Activated T-helper 1 cell treated with anti-CD3 and anti-CD28 coated beads, Interleukin-12 subunit alpha, Interleukin-12 subunit beta, Interleukin-2, Interleukin-4 antibody, amounts not matched to agents 30 ng/mL and 10 ng/mL and 1 ng/mL, durations not matched to agents 14 hours and 24 hours and 36 hours (primary cell): Measurements from ENCODE around the gene PTMS. TPM values are rescaled to one million over a fixed set of nuclear protein-coding genes. Genes with fewer than 3 reads are reported as not detected.

ENCODE experiments used
- DNase-seq: peaks from one replicate; pipeline ENCODE4 v3.0.0; 2021; ENCODE audit warnings: low spot score
- H3K27ac Mint-ChIP-seq: one replicate; pipeline ENCODE4 v1.8.0; 2021; ENCODE audit warnings: mild to moderate bottlenecking, mixed read lengths
- H3K27me3 Mint-ChIP-seq: one replicate; pipeline ENCODE4 v1.8.0; 2022; ENCODE audit warnings: mild to moderate bottlenecking, moderate library complexity, mixed read lengths; ENCODE audit not compliant: insufficient read depth
- H3K36me3 Mint-ChIP-seq: one replicate; pipeline ENCODE4 v1.8.0; 2021; ENCODE audit warnings: low read depth, mixed read lengths
- H3K4me1 Mint-ChIP-seq: one replicate; pipeline ENCODE4 v1.8.0; 2021; ENCODE audit warnings: low read depth, mixed read lengths
- H3K4me3 Mint-ChIP-seq: one replicate; pipeline ENCODE4 v1.8.0; 2021; ENCODE audit warnings: mild to moderate bottlenecking, moderate library complexity, mixed read lengths
- H3K9me3 Mint-ChIP-seq: one replicate; pipeline ENCODE4 v1.8.0; 2021; ENCODE audit warnings: mixed read lengths
- intact Hi-C: fragments of 100-400 bp; cut with micrococcal nuclease; formaldehyde crosslinking; loops from one replicate; pipeline ENCODE4 v1.15.1; 2024
- total RNA-seq: library from RNA; stranded (reverse); gene quantifications from 2 replicates; pipeline ENCODE4 v1.2.3, GENCODE V29; 2022

The PTMS gene
- total RNA-seq, 1 donor from 2014 or later: 262 TPM

DNA sequence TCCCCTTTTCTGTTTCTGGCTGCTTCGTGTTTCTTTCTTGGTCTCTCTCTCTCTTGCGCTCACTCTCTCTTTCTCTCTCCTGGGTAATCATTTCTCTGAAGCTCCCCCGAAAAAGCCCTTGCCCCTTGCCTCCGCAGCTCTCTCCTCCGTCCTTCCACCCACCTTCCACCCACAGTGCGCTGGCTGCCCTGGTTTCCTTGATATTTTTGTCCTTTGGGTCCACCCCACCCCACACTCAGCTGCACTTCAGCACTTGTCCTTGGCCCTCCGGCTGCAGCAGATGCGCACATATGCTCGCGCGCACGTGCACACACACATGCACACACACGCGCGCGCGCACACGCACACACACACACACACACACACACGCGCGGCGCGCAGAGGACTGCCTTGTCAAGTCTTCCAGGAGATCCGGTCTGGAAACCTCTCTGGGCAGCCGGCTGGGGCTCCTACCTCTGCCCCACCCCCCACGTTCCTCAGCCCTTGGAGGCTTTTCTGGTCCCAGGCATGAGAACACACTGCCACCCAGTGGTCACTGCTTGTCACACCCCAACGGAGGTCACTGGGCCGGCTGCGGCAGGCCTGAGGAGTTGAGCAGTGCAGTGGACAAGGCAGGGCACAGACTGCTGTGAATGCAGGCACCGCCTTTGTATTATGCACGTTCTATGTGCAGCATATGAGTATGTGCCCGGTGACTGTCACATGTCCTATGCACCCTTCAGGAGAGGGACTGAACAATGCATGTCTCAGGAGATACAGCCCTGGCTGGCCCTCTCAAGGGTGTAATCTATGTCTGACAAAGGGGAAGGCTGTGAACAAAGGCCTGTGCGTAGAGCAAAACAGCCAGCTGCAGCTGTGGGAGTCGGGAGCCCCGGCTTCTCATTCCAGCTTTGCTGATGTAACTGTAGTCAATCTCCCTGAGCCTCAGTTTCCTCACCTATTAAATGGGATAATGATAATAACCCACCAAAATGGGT, 12.7 kb downstream of the PTMS start:
- H3K27me3 Mint-ChIP-seq: no peaks in the 10 kb centered on the region
- peaks cover 89% of the 10 kb centered on the region for H3K4me1 Mint-ChIP-seq
- H3K4me3 Mint-ChIP-seq: peak overlapping the region; percentile 80
- DNase-seq: peak; percentile 84
- H3K36me3 Mint-ChIP-seq: peaks cover 40% of the 10 kb centered on the region
- no peaks in the 10 kb centered on the region for H3K9me3 Mint-ChIP-seq
- H3K27ac Mint-ChIP-seq: peak overlapping the region; percentile 91
- intact Hi-C loops: no loop called here

GRCh38 chr12:6779708-6780432, 13.7 kb downstream of the PTMS start:
- H3K36me3 Mint-ChIP-seq: peaks cover 33% of the 10 kb centered on the region
- peaks cover 89% of the 10 kb centered on the region for H3K4me1 Mint-ChIP-seq
- peak overlapping the region; percentile 57 for H3K4me3 Mint-ChIP-seq
- intact Hi-C loops: loop anchor here (1.0 to 2.0 kb wide), 5 partner anchors 8 to 45 kb away; partner anchors contain the start of genes CD4, LAG3, MLF2 and PTMS
- no peaks in the 10 kb centered on the region for H3K27me3 Mint-ChIP-seq
- DNase-seq: no peak
- no peaks in the 10 kb centered on the region for H3K9me3 Mint-ChIP-seq
- H3K27ac Mint-ChIP-seq: peak overlapping the region; percentile 91

- intact Hi-C loops: loop anchor here (1.0 to 2.0 kb wide), 5 partner anchors 8 to 45 kb away; partner anchors contain the start of genes CD4, LAG3, MLF2 and PTMS
- H3K27me3 Mint-ChIP-seq: no peaks in the 10 kb centered on the region
- H3K4me3 Mint-ChIP-seq: peak overlapping the region; percentile 39
- peaks cover 26% of the 10 kb centered on the region for H3K36me3 Mint-ChIP-seq
- no peak for DNase-seq
- peaks cover 89% of the 10 kb centered on the region for H3K4me1 Mint-ChIP-seq
- no peaks in the 10 kb centered on the region for H3K9me3 Mint-ChIP-seq
- peak overlapping the region; percentile 91 for H3K27ac Mint-ChIP-seq
These were observed 14.4 kb downstream of the PTMS start for GRCh38 chr12:6780573-6780972.

- intact Hi-C loops: no loop called here
- H3K4me3 Mint-ChIP-seq: no peak overlapping the region
These were observed 16.0 kb downstream of the PTMS start for GRCh38 chr12:6782119-6782518.

GRCh38 chr12:6782850-6783566, 16.8 kb downstream of the PTMS start:
- peaks cover 9% of the 10 kb centered on the region for H3K36me3 Mint-ChIP-seq
- H3K9me3 Mint-ChIP-seq: no peaks in the 10 kb centered on the region
- peaks cover 79% of the 10 kb centered on the region for H3K4me1 Mint-ChIP-seq
- no peak for DNase-seq
- no peaks in the 10 kb centered on the region for H3K27me3 Mint-ChIP-seq
- intact Hi-C loops: no loop called here
- H3K27ac Mint-ChIP-seq: peak overlapping the region; percentile 42
- peak overlapping the region; percentile 3 for H3K4me3 Mint-ChIP-seq

More at GRCh38 chr12:6782119-6782518, 16.0 kb downstream of the PTMS start:
- Mint-ChIP-seq H3K27ac (peak overlapping the region; percentile 59), H3K36me3 (peaks cover 14% of the 10 kb centered on the region), H3K9me3 (no peaks in the 10 kb centered on the region), H3K4me1 (peaks cover 87% of the 10 kb centered on the region), H3K27me3 (no peaks in the 10 kb centered on the region)
- DNase-seq: no peak

DNA sequence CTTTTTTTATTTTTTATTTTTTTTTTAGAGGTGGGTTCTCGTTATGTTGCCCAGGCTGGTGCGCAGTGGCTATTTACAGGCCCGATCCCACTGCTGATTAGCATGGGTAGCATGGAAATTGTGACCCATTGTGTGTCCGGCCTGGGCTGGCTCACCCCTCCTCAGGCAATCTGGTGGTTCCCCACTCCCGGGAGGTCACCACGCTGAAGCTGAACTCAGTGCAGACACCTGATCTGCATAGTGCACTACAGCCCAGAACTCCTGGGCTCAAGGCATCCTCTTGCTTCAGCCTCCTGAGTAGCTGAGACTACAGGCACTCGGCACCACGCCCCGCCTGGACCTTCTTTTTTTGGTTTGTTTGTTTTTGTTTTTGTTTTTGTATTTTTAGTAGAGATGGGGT, 17.7 kb downstream of the PTMS start:
- intact Hi-C loops: no loop called here
- H3K9me3 Mint-ChIP-seq: no peaks in the 10 kb centered on the region

DNA sequence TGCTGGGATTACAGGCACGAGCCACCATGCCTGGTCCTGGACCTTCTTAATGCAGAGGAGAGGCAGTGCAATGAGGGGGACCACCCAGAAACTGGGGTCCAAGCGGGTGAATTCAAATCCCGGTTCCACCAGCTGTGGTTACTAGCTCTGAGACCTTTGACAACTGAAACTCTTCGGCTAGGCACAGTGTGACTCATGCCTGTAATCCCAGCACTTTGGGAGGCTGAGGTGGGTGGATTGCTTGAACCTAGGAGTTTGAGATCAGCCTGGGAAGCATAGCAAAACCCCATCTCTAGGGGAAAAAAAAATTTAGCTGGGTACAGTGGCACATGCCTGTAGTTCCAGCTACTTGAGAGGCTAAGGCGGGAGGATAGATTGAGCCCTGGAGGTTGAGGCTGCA, 18.1 kb downstream of the PTMS start:
- H3K27ac Mint-ChIP-seq: no peak overlapping the region
- peak overlapping the region; percentile 22 for H3K4me3 Mint-ChIP-seq
- intact Hi-C loops: no loop called here
- H3K4me1 Mint-ChIP-seq: peaks cover 79% of the 10 kb centered on the region
- no peaks in the 10 kb centered on the region for H3K27me3 Mint-ChIP-seq
- no peaks in the 10 kb centered on the region for H3K9me3 Mint-ChIP-seq
- H3K36me3 Mint-ChIP-seq: no peaks in the 10 kb centered on the region
- no peak for DNase-seq

More for the DNA sequence above, 17.7 kb downstream of the PTMS start:
- H3K27ac Mint-ChIP-seq: peak overlapping the region; percentile 42
- no peaks in the 10 kb centered on the region for H3K27me3 Mint-ChIP-seq
- peaks cover 79% of the 10 kb centered on the region for H3K4me1 Mint-ChIP-seq
- peak overlapping the region; percentile 12 for H3K4me3 Mint-ChIP-seq
- peaks cover under 1% of the 10 kb centered on the region for H3K36me3 Mint-ChIP-seq
- no peak for DNase-seq

DNA sequence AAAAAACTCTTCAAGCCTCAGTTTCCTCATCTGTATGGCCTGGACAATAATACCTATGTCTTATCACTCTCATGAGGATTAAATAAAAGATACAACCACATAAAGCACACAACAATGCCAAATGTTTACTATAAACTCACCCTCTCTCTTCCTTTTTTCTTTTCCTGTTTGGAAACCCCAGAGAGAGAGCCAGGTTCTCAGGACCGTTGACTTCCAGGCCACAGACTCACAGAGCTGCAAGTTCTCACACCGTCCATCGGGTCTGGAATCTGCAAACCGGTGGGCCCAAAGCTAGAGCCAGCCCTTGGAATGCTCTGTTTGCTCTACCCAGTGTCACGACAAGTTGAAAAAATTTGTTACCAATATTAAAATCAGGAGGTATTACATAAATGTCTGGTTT, 18.6 kb downstream of the PTMS start:
- intact Hi-C loops: loop anchor here (5.0 kb wide), 2 partner anchors 97 to 168 kb away; partner anchors contain the start of genes PTPN6 and ZNF384
- DNase-seq: no peak
- no peaks in the 10 kb centered on the region for H3K9me3 Mint-ChIP-seq
- no peak overlapping the region for H3K4me3 Mint-ChIP-seq
- peaks cover 1% of the 10 kb centered on the region for H3K36me3 Mint-ChIP-seq
- H3K27me3 Mint-ChIP-seq: no peaks in the 10 kb centered on the region
- H3K4me1 Mint-ChIP-seq: peaks cover 78% of the 10 kb centered on the region
- no peak overlapping the region for H3K27ac Mint-ChIP-seq

DNA sequence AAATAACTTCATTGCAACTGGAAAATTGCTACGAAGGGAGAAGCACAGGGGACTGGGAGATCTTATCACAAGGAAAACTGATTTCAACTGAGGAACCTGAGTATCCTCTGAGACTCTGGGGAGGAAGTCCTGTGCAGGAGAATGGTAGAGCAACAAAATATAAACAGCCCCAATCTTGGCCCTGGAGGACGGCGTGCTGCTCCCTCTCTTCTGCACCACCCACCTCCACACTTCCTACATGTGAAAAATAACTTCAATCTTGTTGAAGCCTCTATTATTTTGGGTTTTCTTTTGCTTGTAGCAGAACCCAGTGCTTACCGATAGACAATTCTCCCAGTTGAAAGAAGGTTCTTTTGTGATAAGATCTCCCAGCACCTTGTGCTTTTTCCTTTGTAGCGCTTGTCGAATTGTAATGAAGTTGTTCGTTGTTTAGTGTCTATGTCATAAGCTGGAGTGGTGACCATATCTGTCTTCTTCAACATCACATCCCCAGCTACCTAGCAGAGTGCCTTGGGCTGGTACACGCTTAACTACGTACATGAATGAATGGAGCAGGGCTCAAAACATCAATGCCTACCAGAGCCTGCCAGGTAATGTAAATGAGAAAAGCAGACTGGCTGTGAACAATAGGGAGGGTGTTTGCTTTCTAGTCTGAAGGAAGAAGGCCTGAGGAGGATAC, 20.4 kb downstream of the PTMS start:
- intact Hi-C loops: loop anchor here (5.0 kb wide), 2 partner anchors 99 to 166 kb away; partner anchors contain the start of genes PTPN6 and ZNF384
- Mint-ChIP-seq H3K4me1 (peaks cover 71% of the 10 kb centered on the region), H3K9me3 (no peaks in the 10 kb centered on the region), H3K27ac (peak overlapping the region; percentile 62), H3K36me3 (peaks cover 6% of the 10 kb centered on the region), H3K27me3 (no peaks in the 10 kb centered on the region), H3K4me3 (peak overlapping the region; percentile 56)
- DNase-seq: no peak

DNA sequence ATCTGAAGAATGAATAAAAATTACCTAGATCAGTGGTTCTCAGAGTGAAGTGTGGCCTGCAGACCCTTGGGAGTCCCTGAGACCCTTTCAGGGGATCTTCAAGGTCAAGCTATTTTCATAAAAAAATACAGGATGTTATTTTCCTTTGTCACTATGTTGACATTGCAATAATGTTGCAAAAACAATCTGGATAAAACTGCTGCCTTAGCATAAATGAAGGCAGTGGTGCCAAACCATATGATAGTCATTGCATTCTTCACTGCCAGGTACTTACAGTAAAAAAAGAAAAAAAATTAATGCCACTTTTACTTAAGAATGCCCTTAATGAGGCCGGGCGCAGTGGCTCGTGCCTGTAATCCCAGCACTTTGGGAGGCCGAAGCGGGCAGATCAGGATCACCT, 21.1 kb downstream of the PTMS start:
- H3K27ac Mint-ChIP-seq: no peak overlapping the region
- peaks cover 75% of the 10 kb centered on the region for H3K4me1 Mint-ChIP-seq
- H3K4me3 Mint-ChIP-seq: no peak overlapping the region
- intact Hi-C loops: loop anchor here (5.0 kb wide), 2 partner anchors 100 to 165 kb away; partner anchors contain the start of genes PTPN6 and ZNF384
- H3K27me3 Mint-ChIP-seq: no peaks in the 10 kb centered on the region
- DNase-seq: no peak
- H3K9me3 Mint-ChIP-seq: no peaks in the 10 kb centered on the region
- H3K36me3 Mint-ChIP-seq: peaks cover 9% of the 10 kb centered on the region

- no peaks in the 10 kb centered on the region for H3K9me3 Mint-ChIP-seq
- H3K4me1 Mint-ChIP-seq: peaks cover 71% of the 10 kb centered on the region
These were observed 23.1 kb downstream of the PTMS start, which contains the start of gene CD4 for GRCh38 chr12:6788972-6789924. Gene CD4, plus strand, starts transcription at chr12:6789528. Its CDS starts 10,611 bp downstream, at chr12:6800139.

More at GRCh38 chr12:6788972-6789924, 23.1 kb downstream of the PTMS start, which contains the start of gene CD4:
- Mint-ChIP-seq H3K4me3 (peak within 1 kb of the TSS; percentile 94), H3K36me3 (peaks cover 20% of the 10 kb centered on the region), H3K27ac (peak within 1 kb of the TSS; percentile 87), H3K27me3 (no peaks in the 10 kb centered on the region)
- DNase-seq: peak; percentile 79
- intact Hi-C loops: loop anchor here (1.0 to 5.0 kb wide), 7 partner anchors 9 to 163 kb away; partner anchors contain the start of genes CDCA3, LAG3, MLF2 and PTPN6
